Stimulated activated CD8-positive, alpha-beta memory T cell treated with anti-CD3 and anti-CD28 coated beads, Interleukin-4, amount 100 ng/mL, for 48 hours (primary cell): ENCODE results near the gene DPPA2.
"Not testable (repeated sequence)": the region's sequence is repeated elsewhere in the genome, so short reads cannot be mapped to it uniquely, and the experiment has no call there.

Experiments used
- DNase-seq: peaks from one replicate; pipeline ENCODE4 v3.0.0-alpha.2; 2020

DPPA2 gene, protein sequence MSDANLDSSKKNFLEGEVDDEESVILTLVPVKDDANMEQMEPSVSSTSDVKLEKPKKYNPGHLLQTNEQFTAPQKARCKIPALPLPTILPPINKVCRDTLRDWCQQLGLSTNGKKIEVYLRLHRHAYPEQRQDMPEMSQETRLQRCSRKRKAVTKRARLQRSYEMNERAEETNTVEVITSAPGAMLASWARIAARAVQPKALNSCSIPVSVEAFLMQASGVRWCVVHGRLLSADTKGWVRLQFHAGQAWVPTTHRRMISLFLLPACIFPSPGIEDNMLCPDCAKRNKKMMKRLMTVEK

GRCh38 chr3:109316162-109316730 is at the start of gene DPPA2:
TSS of gene DPPA2 (minus strand) at chr3:109316517. CDS start at chr3:109314542, 1,975 bp downstream.
- DNase-seq, result no peak

DNA sequence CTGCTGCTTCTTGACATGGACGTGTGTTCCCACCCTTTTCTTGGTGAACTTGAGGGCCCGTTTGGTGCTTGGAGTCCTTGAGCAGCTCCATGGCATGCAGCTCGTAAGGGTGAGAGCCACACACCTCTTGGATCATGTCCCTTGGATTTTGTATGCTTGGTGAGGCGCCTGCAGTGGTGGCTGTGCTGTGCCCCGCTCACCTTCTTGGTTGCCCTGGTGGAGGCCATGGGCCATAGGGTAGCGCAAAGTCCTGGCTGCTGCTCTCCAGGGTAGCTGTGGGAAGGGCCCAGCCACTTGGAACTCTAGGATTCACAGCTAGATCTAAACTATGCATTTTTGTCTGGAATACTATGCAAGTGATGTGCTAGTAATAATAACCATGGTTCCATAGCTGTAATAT is 47.8 kb upstream of the DPPA2 start:
- no peak for DNase-seq

DNA sequence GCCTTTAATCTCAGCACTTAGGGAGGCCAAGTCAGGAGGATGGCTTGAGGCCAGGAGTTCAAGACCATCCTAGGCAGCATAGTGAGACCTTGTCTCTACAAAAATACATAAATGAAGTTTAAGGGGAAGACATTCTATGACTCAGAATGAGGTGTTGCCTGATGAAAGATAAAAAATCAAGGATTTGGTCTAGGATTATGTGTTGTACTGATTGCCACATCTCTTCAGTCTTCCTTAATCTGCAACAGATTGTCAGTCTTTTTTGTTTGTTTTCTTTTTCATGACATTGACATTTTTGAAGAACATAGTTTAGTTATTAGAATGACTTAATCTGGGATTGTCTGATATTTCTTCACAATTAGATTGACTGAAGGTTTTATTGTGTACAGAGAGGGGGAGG is 47.3 kb upstream of the DPPA2 start:
- DNase-seq, result no peak

DNA sequence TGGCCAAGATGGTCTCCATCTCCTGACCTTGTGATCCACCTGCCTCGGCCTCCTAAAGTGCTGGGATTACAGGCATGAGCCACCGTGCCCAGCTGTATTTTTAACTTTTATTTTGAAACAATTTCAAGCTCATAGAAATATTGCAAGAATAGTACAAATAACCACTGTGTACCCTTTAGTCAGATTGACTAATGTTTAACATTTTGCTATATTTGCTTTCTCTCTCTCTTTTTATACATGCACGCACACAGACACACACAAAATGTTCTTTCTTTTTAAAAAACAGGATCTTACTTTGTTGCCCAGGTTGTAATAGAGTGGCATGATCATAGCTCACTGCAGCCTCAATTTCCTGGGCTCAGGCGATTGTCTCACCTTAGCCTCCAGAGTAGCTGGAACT is 46.5 kb upstream of the DPPA2 start:
- DNase-seq, result no peak

DNA sequence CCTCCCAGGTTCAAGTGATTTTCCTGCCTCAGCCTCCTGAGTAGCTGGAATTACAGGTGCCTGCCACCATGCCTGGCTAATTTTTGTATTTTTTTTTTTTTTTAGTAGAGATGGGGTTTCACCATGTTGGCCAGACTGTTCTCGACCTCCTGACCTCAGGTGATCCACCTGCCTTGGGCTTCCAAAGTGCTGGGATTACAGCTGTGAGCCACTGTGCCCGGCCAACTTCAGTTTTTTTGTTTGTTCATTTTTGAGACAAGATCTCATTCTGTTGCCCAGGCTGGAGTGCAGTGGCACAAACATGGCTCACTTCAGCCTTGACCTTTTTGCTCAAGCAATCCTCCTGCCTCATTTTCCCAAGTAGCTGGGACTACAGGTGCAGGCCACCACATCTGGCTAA is 42.5 kb upstream of the DPPA2 start:
- not testable (repeated sequence) for DNase-seq

- DNase-seq, result no peak
Measured at GRCh38 chr3:109356442-109357155, 40.3 kb upstream of the DPPA2 start.

DNA sequence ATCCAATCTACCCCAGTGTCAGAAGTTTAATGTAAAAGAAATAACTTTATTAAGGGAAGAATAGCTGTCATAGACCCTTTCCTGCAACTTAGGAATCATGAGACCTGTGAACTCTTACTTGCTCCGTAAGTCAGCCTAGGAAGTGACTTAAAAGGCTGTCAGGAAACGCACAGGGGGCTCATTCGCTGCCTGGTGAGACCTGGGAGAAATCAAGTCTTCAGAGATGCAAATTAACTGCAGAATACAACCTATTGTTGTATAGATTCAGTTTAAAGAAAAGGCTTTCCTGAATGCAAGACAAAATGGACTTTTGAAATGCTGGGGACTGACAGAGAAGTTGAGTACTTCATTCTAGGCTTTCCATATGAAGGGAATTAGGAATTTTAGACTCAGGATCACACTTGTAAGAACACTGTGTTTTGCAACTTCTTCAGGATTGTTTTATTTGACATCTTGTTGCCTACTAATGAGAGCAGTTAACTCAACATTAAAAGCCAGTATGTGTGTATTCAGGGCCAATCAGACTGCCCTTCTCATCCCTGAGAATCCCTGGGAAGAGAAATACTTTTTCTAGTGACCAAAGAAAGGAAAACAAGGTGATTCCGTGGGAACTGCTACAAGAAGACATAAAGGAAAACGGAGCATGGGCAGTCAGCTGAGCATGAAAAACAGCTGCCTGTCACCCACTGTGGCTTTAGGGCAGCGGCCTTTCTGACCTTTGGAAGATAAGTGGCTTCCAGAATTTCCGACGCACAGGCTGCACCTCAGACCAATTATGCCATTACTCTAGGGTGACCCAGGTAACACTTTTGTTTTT is 39.5 kb upstream of the DPPA2 start:
- no peak for DNase-seq

DNA sequence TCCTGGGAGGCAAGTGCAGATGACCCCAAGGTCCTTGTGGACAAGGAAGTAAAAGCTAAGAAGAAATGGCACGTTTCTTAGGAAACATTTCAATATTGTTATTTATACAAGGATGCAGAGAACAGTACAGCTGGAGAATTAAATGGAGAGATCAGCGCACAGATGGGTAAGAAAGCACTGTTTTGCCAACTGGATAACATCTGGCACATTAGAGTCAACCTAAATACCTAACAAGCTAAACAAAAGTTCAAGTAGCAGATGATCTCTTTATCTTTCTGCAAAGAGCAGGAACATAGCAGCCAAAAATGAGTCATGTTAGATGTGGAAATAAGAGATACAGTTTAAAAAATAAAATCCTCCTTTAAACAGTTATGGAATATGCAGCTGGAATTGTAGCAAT is 36.7 kb upstream of the DPPA2 start:
- DNase-seq, result no peak

DNA sequence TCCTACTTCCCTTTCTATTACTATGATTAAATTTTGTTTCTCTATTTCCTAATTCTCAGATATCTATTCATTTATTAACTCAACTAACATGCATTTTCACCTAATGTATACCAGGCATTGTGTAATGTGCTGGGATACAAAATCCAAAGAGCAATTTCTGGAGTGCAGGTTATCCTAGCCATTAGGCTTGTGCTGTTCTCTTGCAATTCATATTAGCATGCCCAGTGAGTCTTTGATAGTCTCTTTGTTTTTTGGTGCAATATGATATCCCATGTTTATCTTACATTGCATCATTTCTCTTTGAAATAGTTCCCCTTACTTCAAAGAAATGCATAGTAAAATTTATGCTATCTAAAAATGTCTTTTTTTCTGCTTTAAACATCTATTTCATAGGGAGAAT is 34.9 kb upstream of the DPPA2 start:
- no peak for DNase-seq

DNA sequence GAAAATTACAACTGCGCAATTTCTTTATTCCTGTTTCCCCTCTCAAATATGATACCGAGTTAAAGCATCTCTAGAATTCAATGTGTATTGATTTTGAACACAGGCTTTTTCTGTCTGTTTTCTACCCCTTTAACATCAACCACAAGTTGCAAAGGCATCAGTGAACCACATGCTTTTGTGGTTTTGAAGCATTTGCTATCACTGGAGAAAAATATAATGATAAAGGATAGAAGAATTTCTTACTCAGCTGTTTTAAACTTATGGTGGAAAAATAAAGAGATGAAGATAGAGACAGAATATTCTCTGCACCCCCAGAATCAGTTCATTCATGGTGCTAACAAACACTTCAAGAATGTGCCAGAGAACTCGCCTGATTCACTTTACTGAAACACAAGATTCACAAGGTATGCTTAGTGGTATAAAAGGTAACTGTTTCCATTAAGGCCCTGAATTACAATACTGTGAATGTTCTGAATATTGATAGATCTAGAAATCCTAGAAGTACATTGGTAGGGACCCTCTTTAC is 30.5 kb upstream of the DPPA2 start:
- DNase-seq, result no peak

- DNase-seq, result no peak
Measured at GRCh38 chr3:109346099-109346498, 29.8 kb upstream of the DPPA2 start.

- DNase-seq, result no peak
Measured at GRCh38 chr3:109339714-109340648, 23.7 kb upstream of the DPPA2 start.

DNA sequence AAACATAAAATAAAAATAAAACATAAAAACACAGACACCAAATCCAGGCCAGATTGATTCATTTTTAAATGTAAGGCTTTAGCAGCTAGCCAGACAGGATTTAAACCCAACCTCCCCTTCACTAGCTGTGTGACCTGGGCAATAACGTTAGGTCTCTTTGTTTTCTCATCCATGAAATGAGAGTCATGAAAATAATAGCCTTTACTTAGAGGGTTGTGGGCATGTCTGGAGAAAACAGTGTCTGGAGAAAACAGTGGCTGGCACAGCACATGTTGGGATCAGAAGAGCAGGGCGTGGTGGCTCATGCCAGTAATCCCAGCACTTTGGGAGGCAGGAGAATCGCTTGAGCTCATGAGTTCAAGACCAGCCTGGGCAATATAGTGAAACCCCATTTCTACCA is 22.9 kb upstream of the DPPA2 start:
- DNase-seq, result no peak

GRCh38 chr3:109338322-109338721 is 22.0 kb upstream of the DPPA2 start:
- DNase-seq, result no peak

DNA sequence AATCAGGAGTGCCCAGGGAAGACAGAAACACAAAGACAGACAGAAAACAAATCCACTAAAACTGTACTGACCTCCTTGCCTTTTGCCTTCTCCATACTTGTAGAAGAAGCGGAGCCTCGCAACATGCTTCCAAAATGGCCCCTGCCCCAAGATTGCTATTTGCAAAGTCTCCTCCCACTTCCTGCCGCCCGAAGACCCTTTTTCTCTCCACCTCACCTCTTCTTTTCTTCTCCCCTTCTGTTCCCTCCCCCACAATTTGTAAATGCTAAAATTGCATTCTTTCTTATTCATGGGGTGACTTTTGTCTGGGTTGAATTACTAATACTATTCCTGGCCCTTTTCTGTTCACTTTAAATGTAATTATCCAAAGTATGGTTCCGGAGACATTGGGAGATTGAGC is 21.1 kb upstream of the DPPA2 start, which contains the start of gene DPPA4:
DPPA4 (minus strand) TSS at position 154 of the 400 bp plus-strand sequence; CDS start at position 125, 29 bp downstream.
- no peak for DNase-seq

GRCh38 chr3:109336291-109336861 is 20.1 kb upstream of the DPPA2 start:
- DNase-seq, result peak; percentile 37

- no peak for DNase-seq
Measured at GRCh38 chr3:109334572-109334971, 18.3 kb upstream of the DPPA2 start.

GRCh38 chr3:109331692-109332091 is 15.4 kb upstream of the DPPA2 start:
- no peak for DNase-seq

DNA sequence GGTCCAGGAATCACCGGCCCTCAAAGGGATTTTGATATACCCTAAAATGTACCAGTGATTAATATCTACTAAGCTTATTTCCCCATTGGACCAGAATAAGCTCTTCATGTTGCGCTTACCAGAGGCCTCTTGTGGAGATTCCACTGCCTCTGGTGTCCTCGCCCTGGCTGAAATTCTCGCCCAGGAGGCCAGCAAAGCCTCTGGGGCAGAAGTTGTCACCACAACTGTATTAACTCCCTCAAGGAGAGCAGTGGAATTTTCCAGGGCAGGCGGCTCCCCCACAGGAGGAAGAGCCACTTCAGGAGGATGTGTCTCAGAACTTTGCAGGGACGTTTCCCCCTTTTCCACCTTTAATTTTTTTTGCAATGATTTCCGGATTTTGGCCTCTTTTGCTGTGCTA is 14.1 kb upstream of the DPPA2 start:
- DNase-seq, result no peak

DNA sequence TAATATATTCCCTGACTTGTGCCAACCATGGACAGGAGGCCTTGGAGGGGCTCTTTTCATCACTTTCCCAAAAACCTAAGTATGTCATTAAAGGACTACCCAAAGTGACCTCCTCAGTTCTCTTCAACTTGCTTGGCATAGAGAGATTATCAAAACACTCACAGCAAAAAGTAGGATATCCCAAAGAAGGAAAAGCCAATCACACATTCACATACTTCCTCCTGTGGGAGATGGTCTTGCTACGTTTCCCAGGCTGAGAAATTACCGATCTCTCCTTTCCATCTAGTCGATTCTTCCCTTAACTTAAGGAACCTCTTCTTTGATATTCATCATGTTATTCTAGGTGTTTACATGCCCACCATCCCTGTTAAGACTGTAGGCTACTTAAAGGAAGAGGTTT is 11.9 kb upstream of the DPPA2 start:
- DNase-seq, result no peak

- no peak for DNase-seq
Measured at GRCh38 chr3:109325657-109326056, 9.3 kb upstream of the DPPA2 start.

GRCh38 chr3:109325109-109325508 is 8.8 kb upstream of the DPPA2 start:
- DNase-seq, result no peak
